ENCODE results near the gene EHF.

DNA sequence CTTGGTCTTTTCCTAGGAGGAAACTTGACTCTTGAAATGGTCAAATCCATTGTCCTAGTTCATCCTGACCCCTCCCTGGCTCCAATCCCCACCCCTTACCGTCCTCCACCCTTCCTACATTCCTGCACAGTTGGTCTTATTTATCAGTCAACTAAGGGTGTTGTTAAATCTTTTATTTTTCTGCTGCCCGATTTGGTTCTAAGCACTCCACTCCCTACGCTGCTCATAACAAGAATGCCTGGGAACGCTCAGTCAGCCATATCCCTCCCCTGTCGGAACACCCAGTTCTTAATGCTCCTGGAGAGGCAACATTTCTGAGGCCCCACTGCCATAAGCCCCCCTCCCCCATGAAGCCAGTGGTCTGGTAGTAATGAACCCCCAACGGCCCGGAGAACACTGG is 9.7 kb downstream of the EHF start:
- TF ChIP-seq, protein P1, sequence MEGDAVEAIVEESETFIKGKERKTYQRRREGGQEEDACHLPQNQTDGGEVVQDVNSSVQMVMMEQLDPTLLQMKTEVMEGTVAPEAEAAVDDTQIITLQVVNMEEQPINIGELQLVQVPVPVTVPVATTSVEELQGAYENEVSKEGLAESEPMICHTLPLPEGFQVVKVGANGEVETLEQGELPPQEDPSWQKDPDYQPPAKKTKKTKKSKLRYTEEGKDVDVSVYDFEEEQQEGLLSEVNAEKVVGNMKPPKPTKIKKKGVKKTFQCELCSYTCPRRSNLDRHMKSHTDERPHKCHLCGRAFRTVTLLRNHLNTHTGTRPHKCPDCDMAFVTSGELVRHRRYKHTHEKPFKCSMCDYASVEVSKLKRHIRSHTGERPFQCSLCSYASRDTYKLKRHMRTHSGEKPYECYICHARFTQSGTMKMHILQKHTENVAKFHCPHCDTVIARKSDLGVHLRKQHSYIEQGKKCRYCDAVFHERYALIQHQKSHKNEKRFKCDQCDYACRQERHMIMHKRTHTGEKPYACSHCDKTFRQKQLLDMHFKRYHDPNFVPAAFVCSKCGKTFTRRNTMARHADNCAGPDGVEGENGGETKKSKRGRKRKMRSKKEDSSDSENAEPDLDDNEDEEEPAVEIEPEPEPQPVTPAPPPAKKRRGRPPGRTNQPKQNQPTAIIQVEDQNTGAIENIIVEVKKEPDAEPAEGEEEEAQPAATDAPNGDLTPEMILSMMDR (IDR thresholded peaks at IDR 0.05), result no peak
- TF ChIP-seq POLR2AphosphoS5 (IDR thresholded peaks at IDR 0.05; ENCODE audit: low read depth, low read length), result no peak
- TF ChIP-seq SIN3A (IDR thresholded peaks at IDR 0.05; ENCODE audit: borderline replicate concordance, insufficient read depth, low read depth, low read length), result no peak
- TF ChIP-seq, protein P2, sequence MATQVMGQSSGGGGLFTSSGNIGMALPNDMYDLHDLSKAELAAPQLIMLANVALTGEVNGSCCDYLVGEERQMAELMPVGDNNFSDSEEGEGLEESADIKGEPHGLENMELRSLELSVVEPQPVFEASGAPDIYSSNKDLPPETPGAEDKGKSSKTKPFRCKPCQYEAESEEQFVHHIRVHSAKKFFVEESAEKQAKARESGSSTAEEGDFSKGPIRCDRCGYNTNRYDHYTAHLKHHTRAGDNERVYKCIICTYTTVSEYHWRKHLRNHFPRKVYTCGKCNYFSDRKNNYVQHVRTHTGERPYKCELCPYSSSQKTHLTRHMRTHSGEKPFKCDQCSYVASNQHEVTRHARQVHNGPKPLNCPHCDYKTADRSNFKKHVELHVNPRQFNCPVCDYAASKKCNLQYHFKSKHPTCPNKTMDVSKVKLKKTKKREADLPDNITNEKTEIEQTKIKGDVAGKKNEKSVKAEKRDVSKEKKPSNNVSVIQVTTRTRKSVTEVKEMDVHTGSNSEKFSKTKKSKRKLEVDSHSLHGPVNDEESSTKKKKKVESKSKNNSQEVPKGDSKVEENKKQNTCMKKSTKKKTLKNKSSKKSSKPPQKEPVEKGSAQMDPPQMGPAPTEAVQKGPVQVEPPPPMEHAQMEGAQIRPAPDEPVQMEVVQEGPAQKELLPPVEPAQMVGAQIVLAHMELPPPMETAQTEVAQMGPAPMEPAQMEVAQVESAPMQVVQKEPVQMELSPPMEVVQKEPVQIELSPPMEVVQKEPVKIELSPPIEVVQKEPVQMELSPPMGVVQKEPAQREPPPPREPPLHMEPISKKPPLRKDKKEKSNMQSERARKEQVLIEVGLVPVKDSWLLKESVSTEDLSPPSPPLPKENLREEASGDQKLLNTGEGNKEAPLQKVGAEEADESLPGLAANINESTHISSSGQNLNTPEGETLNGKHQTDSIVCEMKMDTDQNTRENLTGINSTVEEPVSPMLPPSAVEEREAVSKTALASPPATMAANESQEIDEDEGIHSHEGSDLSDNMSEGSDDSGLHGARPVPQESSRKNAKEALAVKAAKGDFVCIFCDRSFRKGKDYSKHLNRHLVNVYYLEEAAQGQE (IDR thresholded peaks at IDR 0.05; ENCODE audit: insufficient read depth in 1 of 2, low read depth in 2 of 2, low read length in 1 of 2), result no peak
- no peak for TF ChIP-seq TCF7L2 (IDR thresholded peaks at IDR 0.05; ENCODE audit: low read depth, low read length)
